Karpas-422 (cell line): ENCODE data around the gene TFR2. TPM values are rescaled to one million over a fixed set of nuclear protein-coding genes. Genes with fewer than 3 reads are reported as not detected.

Experiments
- DNase-seq: peaks from one replicate; pipeline ENCODE4 v3.0.0-alpha.2; 2015
- H2AFZ ChIP-seq: fragments of 200-600 bp; sonication (generic); 2 replicates; pipeline ENCODE4 v1.6.1; 2014; ENCODE audit warnings: antibody characterized with exemption, low read length, mixed read lengths
- H3K27ac ChIP-seq: fragments of 200-600 bp; sonication (generic); 2 replicates; pipeline ENCODE4 v1.5.1; 2014; ENCODE audit warnings: mild to moderate bottlenecking, low read length, moderate library complexity
- H3K27me3 ChIP-seq: fragments of 200-600 bp; sonication (generic); 2 replicates; pipeline ENCODE4 v1.6.1; 2014; ENCODE audit warnings: low read length, mixed read lengths
- H3K36me3 ChIP-seq: fragments of 200-600 bp; sonication (generic); 2 replicates; pipeline ENCODE4 v1.6.1; 2014; ENCODE audit warnings: low read length, mixed read lengths; ENCODE audit not compliant: insufficient read depth
- H3K4me1 ChIP-seq: fragments of 200-600 bp; sonication (generic); 2 replicates; pipeline ENCODE4 v1.6.1; 2014; ENCODE audit warnings: mild to moderate bottlenecking, low read length, mixed read lengths
- H3K4me2 ChIP-seq: fragments of 200-600 bp; sonication (generic); 2 replicates; pipeline ENCODE4 v1.6.1; 2014; ENCODE audit warnings: low read length, low read depth, mild to moderate bottlenecking; ENCODE audit not compliant: poor library complexity, severe bottlenecking
- H3K4me3 ChIP-seq: fragments of 200-600 bp; sonication (generic); 2 replicates; pipeline ENCODE4 v1.5.1; 2014; ENCODE audit warnings: mild to moderate bottlenecking, antibody characterized with exemption, low read length, mixed read lengths
- H3K79me2 ChIP-seq: fragments of 200-600 bp; sonication (generic); 2 replicates; pipeline ENCODE4 v1.6.1; 2014; ENCODE audit warnings: mild to moderate bottlenecking, low read length, mixed read lengths
- H3K9ac ChIP-seq: fragments of 200-600 bp; sonication (generic); 2 replicates; pipeline ENCODE4 v1.6.0; 2014; ENCODE audit warnings: low read length
- H3K9me2 ChIP-seq: fragments of 200-600 bp; sonication (generic), shearing (Covaris generic); replicated peaks from 2 replicates; pipeline ENCODE4 v1.6.0; 2014; ENCODE audit warnings: mild to moderate bottlenecking, low read length, moderate library complexity; ENCODE audit not compliant: insufficient read depth
- H3K9me3 ChIP-seq: fragments of 300-700, 200-600 bp; sonication (generic); 2 replicates; pipeline ENCODE4 v1.6.1; 2014; ENCODE audit warnings: low read length, mixed read lengths
- H4K20me1 ChIP-seq: fragments of 200-600 bp; sonication (generic); 2 replicates; pipeline ENCODE4 v1.6.1; 2014; ENCODE audit warnings: mild to moderate bottlenecking, antibody characterized with exemption, low read length, low read depth; ENCODE audit not compliant: insufficient read depth
- total RNA-seq: library from RNA; depleted of rRNA; stranded (reverse); fragments of >200 nt; shearing (Covaris generic); gene quantifications from 2 replicates; pipeline ENCODE4 v1.2.3, GENCODE V29; 2014; ENCODE audit warnings: low replicate concordance

TFR2 gene
- total RNA-seq, 1 experiment from 2014 or later, result 4.2 TPM

- no peaks in the 10 kb centered on the region for H3K79me2 ChIP-seq
- peak overlapping the region; percentile 29; the same call in 1 of the 2 replicates for H3K4me3 ChIP-seq
- H3K9me3 ChIP-seq, result no peaks in the 10 kb centered on the region
- H3K27me3 ChIP-seq, result no peaks in the 10 kb centered on the region
- no peak overlapping the region for H2AFZ ChIP-seq
- H4K20me1 ChIP-seq, result no peaks in the 10 kb centered on the region
- peaks cover 12% of the 10 kb centered on the region for H3K4me1 ChIP-seq
- no peaks in the 10 kb centered on the region for H3K36me3 ChIP-seq
- peak; percentile 93 for DNase-seq
- no peak overlapping the region for H3K27ac ChIP-seq
- H3K9ac ChIP-seq, result no peak overlapping the region
- H3K9me2 ChIP-seq, result no peaks in the 10 kb centered on the region
- H3K4me2 ChIP-seq, result peak overlapping the region; percentile 30
Observed at GRCh38 chr7:100642534-100642907, 1.2 kb upstream of the TFR2 start.

GRCh38 chr7:100641860-100642533 lies 645 bp upstream of the TFR2 start:
- no peaks in the 10 kb centered on the region for H4K20me1 ChIP-seq

GRCh38 chr7:100640517-100641440 lies 573 bp downstream of the TFR2 start:
- no peak overlapping the region for H3K9ac ChIP-seq

More at GRCh38 chr7:100641860-100642533, 645 bp upstream of the TFR2 start:
- Histone ChIP-seq H3K4me3 (peak overlapping the region; percentile 29; the same call in 1 of the 2 replicates), H2AFZ (no peak overlapping the region), H3K4me1 (peaks cover 12% of the 10 kb centered on the region), H3K9me2 (no peaks in the 10 kb centered on the region), H3K36me3 (no peaks in the 10 kb centered on the region), H3K79me2 (no peaks in the 10 kb centered on the region), H3K9ac (no peak overlapping the region), H3K9me3 (no peaks in the 10 kb centered on the region), H3K4me2 (peak overlapping the region; percentile 30), H3K27ac (no peak overlapping the region), H3K27me3 (no peaks in the 10 kb centered on the region)
- DNase-seq, result no peak

GRCh38 chr7:100639995-100640516 lies 1.3 kb downstream of the TFR2 start:
- Histone ChIP-seq H2AFZ (no peak overlapping the region), H3K4me2 (no peak overlapping the region), H3K9ac (no peak overlapping the region)

More at GRCh38 chr7:100640517-100641440, 573 bp downstream of the TFR2 start:
- H3K4me3 ChIP-seq, result no peak overlapping the region
- H2AFZ ChIP-seq, result no peak overlapping the region
- DNase-seq, result no peak
- H4K20me1 ChIP-seq, result no peaks in the 10 kb centered on the region
- no peak overlapping the region for H3K27ac ChIP-seq
- no peaks in the 10 kb centered on the region for H3K36me3 ChIP-seq
- H3K27me3 ChIP-seq, result no peaks in the 10 kb centered on the region
- H3K9me2 ChIP-seq, result no peaks in the 10 kb centered on the region
- no peak overlapping the region for H3K4me2 ChIP-seq
- peaks cover 12% of the 10 kb centered on the region for H3K4me1 ChIP-seq
- no peaks in the 10 kb centered on the region for H3K79me2 ChIP-seq
- H3K9me3 ChIP-seq, result no peaks in the 10 kb centered on the region

GRCh38 chr7:100632951-100633717 lies 8.2 kb downstream of the TFR2 start:
- Histone ChIP-seq H3K79me2 (no peaks in the 10 kb centered on the region), H2AFZ (peak overlapping the region; percentile 5; the same call in 1 of the 2 replicates), H3K4me1 (peaks cover 10% of the 10 kb centered on the region), H3K4me3 (peak overlapping the region; percentile 67), H3K9ac (peak overlapping the region; percentile 86), H3K27ac (peak overlapping the region; percentile 52), H3K4me2 (peak overlapping the region; percentile 63), H3K9me3 (no peaks in the 10 kb centered on the region), H4K20me1 (no peaks in the 10 kb centered on the region), H3K27me3 (no peaks in the 10 kb centered on the region), H3K9me2 (no peaks in the 10 kb centered on the region), H3K36me3 (no peaks in the 10 kb centered on the region)
- peak; percentile 79 for DNase-seq

More at GRCh38 chr7:100639995-100640516, 1.3 kb downstream of the TFR2 start:
- Histone ChIP-seq H3K27ac (no peak overlapping the region), H3K4me1 (peaks cover 12% of the 10 kb centered on the region), H3K9me2 (no peaks in the 10 kb centered on the region), H3K9me3 (no peaks in the 10 kb centered on the region), H3K79me2 (no peaks in the 10 kb centered on the region), H3K4me3 (no peak overlapping the region), H3K36me3 (no peaks in the 10 kb centered on the region), H3K27me3 (no peaks in the 10 kb centered on the region), H4K20me1 (no peaks in the 10 kb centered on the region)
- no peak for DNase-seq

- Histone ChIP-seq H3K9me2 (no peaks in the 10 kb centered on the region), H3K4me1 (peaks cover 23% of the 10 kb centered on the region)
Observed at GRCh38 chr7:100630066-100630465, 11.3 kb downstream of the TFR2 start.

GRCh38 chr7:100629117-100629716 lies 12.1 kb downstream of the TFR2 start:
- no peak overlapping the region for H3K9ac ChIP-seq
- H2AFZ ChIP-seq, result no peak overlapping the region
- no peak overlapping the region for H3K4me3 ChIP-seq

More at GRCh38 chr7:100630066-100630465, 11.3 kb downstream of the TFR2 start:
- H3K4me2 ChIP-seq, result no peak overlapping the region
- no peaks in the 10 kb centered on the region for H3K79me2 ChIP-seq
- H4K20me1 ChIP-seq, result no peaks in the 10 kb centered on the region
- DNase-seq, result no peak
- no peak overlapping the region for H2AFZ ChIP-seq
- H3K27ac ChIP-seq, result no peak overlapping the region
- H3K4me3 ChIP-seq, result no peak overlapping the region
- no peak overlapping the region for H3K9ac ChIP-seq
- H3K9me3 ChIP-seq, result no peaks in the 10 kb centered on the region
- no peaks in the 10 kb centered on the region for H3K27me3 ChIP-seq
- no peaks in the 10 kb centered on the region for H3K36me3 ChIP-seq

More at GRCh38 chr7:100629117-100629716, 12.1 kb downstream of the TFR2 start:
- Histone ChIP-seq H3K9me3 (no peaks in the 10 kb centered on the region), H4K20me1 (no peaks in the 10 kb centered on the region), H3K27ac (no peak overlapping the region), H3K9me2 (no peaks in the 10 kb centered on the region), H3K27me3 (no peaks in the 10 kb centered on the region), H3K4me2 (no peak overlapping the region), H3K36me3 (no peaks in the 10 kb centered on the region), H3K4me1 (peaks cover 18% of the 10 kb centered on the region), H3K79me2 (no peaks in the 10 kb centered on the region)
- peak; percentile 86 for DNase-seq
